Cardiac fibroblast (primary cell): ENCODE results near the gene NDUFC2.

Source experiments
- DNase-seq, 2 donors: peaks; one replicate each; pipeline versions ENCODE4 v3.0.0 to v3.0.0-alpha.2; 2010; ENCODE audit warnings: low read depth in 2 of 2
- H3K4me3 ChIP-seq, 2 donors: replicated peaks in 1 of 2; 1 replicate in 1 of 2; 2 replicates in 1 of 2; pipeline ENCODE4 v1.5.1; 2011; ENCODE audit warnings: low read depth in 2 of 2, low read length in 2 of 2, mild to moderate bottlenecking in 2 of 2, moderate library complexity in 1 of 2
- TF ChIP-seq, protein P1 (sequence below): IDR thresholded peaks from one replicate; pipeline ENCODE4 v1.5.1; 2011; ENCODE audit warnings: low read depth, mild to moderate bottlenecking, low read length, inconsistent platforms

NDUFC2 gene

DNA sequence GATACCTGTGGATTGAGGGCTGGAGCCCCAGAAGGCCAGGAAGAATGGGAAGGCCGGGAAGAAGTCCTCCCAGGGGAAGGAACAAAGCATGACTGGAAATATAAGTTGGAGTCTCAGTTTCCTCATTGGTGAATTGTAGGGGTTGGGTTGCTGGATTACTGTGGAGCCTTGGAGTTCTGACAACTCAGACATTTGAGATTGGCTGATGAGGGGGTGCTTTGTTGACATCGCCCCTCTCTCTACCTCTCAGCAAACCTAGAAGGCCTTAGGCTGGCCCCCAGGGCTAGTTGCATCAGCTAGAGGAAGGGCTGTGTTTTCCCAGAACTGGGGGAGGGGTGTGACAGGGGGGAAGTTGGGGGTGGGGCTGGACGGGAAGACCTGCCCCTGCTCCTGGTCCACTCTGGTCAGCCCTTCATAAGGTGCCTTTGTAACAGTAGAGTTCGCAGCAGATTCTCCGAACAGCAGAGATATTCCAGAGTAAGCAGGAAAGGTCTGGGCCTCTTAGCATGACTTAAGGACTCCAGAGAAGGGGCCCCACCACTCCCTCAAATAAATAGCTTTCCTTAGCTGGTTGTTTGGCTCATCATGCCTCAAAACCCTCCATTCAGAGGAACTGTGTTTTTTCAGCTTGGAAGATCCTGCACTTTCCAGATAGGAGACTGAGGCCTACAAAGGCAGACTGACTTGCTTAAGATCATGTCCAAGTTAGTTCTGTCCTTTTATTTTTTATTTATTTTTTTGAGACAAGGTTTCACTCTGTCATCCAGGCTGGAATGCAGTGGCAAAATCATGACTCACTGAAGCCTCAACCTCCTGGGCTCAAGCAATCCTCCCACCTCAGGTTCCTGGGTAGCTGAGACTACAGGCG lies 28.5 kb downstream of the NDUFC2 start:
- no peak overlapping the region for H3K4me3 ChIP-seq
- TF ChIP-seq, protein P1, sequence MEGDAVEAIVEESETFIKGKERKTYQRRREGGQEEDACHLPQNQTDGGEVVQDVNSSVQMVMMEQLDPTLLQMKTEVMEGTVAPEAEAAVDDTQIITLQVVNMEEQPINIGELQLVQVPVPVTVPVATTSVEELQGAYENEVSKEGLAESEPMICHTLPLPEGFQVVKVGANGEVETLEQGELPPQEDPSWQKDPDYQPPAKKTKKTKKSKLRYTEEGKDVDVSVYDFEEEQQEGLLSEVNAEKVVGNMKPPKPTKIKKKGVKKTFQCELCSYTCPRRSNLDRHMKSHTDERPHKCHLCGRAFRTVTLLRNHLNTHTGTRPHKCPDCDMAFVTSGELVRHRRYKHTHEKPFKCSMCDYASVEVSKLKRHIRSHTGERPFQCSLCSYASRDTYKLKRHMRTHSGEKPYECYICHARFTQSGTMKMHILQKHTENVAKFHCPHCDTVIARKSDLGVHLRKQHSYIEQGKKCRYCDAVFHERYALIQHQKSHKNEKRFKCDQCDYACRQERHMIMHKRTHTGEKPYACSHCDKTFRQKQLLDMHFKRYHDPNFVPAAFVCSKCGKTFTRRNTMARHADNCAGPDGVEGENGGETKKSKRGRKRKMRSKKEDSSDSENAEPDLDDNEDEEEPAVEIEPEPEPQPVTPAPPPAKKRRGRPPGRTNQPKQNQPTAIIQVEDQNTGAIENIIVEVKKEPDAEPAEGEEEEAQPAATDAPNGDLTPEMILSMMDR: no peak
- peak; percentile 79 to 80 for DNase-seq

DNA sequence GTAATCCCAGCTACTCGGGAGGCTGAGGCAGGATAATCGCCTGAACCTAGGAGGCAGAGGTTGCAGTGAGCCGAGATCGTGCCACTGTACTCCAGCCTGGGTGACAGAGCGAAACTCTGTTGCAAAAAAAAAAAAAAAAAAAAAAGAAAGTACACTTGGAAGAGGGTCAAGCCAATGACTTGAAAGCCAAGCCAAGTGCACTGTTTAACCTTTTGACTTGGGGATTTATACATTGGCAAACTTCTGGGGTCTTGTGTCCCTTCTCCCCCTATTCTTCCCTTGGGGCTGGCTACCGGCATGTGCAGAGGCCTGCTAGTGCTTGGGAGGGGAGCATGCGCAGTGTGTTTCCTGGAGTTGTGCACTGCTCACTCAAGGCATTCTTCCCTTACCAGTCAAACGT lies 30.3 kb downstream of the NDUFC2 start:
- DNase-seq: no peak
- TF ChIP-seq, protein P1: no peak
- H3K4me3 ChIP-seq: no peak overlapping the region

DNA sequence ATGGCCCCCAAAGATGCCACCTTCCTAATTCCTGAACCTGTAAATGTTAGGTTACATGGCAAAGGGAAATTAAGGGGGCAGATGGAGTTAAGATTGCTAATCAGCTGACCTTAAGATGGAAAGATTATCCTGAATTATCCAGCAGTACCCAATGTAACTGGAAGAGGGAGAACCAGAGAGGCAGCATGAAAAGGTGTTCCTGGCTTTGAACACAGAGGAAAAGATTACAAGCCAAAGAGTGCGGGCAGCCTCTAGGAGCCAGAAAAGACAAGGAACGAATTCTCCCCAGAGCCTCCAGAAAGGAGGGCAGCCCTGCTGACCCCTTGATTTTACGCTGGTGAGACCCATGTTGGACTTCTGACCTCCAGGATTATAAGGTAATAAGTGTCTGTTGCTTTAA lies 31.1 kb downstream of the NDUFC2 start:
- TF ChIP-seq, protein P1: no peak
- no peak for DNase-seq
- H3K4me3 ChIP-seq: no peak overlapping the region

DNA sequence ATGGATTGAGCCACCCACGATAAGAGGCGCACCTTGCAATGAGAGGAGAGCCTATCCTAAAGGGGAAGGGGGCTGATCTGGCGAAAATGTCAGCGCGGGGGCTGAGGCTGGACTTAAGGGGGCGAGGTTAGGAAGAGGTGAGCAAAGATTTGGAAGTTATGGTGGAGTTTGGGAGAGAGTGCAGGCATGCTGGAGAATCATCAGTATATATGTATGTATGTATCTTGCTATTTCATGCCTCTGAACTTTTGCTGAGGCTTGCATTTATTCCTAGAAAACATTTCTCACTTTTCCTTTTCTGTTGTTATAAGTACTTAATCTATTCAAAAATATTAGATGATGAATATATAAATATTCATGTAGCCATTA lies 33.2 kb downstream of the NDUFC2 start:
- TF ChIP-seq, protein P1: no peak
- DNase-seq: no peak
- H3K4me3 ChIP-seq: no peak overlapping the region

DNA sequence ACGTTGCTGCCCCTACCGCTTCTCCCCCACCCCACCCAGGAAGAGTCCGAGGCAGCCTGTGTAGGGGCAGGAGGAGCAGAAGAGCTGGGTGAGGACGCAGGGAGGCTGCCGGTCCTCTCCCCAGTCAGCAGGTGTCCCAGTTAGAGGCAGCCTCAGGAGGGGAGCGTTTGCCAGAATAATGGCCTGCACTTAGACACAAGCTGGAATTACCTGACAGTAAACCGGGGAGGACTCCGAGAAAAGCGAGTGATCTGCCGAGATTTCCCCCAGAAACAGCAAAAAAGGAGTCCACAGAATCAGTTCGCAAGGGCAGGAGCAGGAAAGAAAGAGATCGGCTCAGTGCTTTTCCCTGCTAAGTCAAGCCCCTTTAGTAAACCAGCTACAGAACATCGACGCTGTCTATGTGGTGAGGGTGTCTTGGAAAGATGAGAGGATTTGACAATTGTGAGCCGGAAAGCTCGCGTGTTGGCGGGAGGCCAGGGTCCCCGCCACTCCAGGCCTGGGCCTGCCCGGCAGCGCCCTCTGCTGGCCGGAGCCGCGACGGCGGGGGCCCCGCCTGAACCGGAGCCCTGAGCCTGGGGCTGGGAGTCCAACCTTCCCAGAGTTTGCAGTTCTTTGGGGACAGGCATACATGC lies 33.7 kb downstream of the NDUFC2 start:
- peak overlapping the region; percentile 36 to 45 for H3K4me3 ChIP-seq
- peak; percentile 60 to 72 for DNase-seq
- TF ChIP-seq, protein P1: peak; percentile 69

DNA sequence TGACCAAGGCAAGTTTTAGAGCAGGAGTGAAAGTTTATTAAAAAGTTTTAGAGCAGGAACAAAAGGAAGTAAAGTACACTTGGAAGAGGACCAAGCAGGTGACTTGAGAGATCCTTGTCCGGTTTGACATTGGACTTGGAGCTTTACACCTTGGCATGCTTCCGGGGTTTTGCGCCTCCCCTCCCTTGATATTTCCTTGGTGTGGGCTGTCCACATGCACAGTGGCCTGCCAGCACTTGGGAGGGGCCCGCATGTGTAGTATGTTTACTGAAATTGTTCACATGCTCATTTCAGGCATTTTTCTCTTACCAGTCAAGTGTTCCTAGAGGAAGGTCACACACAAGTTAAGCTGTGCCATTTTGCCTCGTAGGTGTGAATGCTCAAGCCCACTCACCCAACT lies 35.0 kb downstream of the NDUFC2 start:
- H3K4me3 ChIP-seq: no peak overlapping the region
- no peak for DNase-seq
- TF ChIP-seq, protein P1: no peak
